GM21447 (cell line): ENCODE data around the gene GSTCD.
"Not testable (repeated sequence)": the region's sequence is repeated elsewhere in the genome, so short reads cannot be mapped to it uniquely, and the experiment has no call there.

Experiments
- ATAC-seq: cut with Tn5 transposase; IDR thresholded peaks from one replicate; pipeline ENCODE4 v1.9.1; 2021; ENCODE audit not compliant: unreplicated experiment

The GSTCD gene

GRCh38 chr4:105714071-105714521, 5.5 kb downstream of the GSTCD start:
- ATAC-seq: peak; percentile 60

GRCh38 chr4:105714932-105715331, 6.3 kb downstream of the GSTCD start:
- ATAC-seq: no peak

- ATAC-seq: no peak
These were observed 7.2 kb downstream of the GSTCD start for GRCh38 chr4:105715692-105716278.

GRCh38 chr4:105719204-105719603, 10.6 kb downstream of the GSTCD start:
- ATAC-seq: no peak

DNA sequence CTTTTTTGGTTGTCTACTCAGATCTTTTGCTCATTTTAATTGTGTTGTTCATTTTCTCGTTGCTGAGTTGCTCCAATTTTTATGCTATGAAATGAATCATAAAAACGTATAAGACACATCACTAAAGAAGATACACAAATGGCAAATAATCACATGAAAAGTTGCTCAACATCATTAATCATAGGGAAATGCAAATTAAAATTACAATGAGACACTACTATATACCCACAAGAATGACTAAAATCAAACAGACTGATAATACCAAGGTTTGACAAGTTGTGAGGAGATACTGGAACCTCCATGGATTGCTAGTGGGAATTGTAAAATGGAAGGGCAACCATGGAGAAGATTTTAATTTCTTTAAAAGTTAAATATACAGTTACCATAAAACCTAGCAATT, 17.0 kb downstream of the GSTCD start:
- ATAC-seq: no peak

DNA sequence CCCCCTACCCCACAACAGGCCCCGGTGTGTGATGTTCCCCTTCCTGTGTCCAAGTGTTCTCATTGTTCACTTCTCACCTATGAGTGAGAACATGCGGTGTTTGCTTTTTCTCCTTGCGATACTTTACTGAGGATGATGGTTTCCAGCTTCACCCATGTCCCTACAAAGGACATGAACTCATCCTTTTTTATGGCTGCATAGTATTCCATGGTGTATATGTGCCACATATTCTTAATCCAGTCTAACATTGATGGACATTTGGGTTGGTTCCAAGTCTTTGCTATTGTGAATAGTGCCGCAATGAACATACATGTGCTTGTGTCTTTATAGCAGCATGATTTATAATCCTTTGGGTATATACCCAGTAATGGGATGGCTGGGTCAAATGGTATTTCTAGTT, 21.3 kb downstream of the GSTCD start:
- not testable (repeated sequence) for ATAC-seq

GRCh38 chr4:105735217-105735616, 26.6 kb downstream of the GSTCD start:
- not testable (repeated sequence) for ATAC-seq

DNA sequence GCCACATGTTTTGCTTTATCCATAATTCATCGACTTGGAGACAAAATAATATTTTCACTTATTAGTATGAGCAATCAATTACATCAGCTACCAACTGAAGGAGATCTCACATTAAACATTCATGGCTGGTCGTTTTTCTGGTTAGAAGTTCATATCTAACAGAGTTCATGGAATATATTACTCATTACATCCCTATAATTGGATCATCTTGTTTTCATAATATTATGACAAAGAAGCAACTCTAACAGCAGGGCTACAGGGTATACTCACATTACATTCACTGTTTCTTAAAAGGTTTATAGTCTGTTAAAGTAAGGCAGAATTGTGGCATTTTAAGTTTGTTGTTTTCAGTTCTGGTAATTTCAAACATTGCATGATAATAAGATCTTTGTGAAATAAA, 33.0 kb downstream of the GSTCD start:
- no peak for ATAC-seq

GRCh38 chr4:105748222-105748621, 39.6 kb downstream of the GSTCD start:
- no peak for ATAC-seq

- no peak for ATAC-seq
These were observed 43.2 kb downstream of the GSTCD start for GRCh38 chr4:105751718-105752299.

DNA sequence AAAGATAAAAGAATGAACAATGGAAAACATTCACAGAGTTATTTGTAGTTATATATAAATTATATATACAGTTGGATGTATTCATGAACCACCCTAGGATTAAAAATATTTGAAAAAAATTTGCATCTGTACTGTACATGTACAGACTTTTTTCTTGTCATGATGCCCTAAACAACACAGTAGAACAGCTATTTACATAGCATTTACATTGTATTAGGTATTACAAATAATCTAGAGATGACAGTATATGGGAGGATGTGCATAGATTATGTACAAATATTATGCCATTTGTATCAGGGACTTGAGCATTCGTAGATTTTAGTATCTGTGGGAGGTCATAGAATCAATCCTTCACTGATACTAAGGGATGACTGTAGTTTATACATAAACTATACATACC, 44.8 kb downstream of the GSTCD start:
- no peak for ATAC-seq

DNA sequence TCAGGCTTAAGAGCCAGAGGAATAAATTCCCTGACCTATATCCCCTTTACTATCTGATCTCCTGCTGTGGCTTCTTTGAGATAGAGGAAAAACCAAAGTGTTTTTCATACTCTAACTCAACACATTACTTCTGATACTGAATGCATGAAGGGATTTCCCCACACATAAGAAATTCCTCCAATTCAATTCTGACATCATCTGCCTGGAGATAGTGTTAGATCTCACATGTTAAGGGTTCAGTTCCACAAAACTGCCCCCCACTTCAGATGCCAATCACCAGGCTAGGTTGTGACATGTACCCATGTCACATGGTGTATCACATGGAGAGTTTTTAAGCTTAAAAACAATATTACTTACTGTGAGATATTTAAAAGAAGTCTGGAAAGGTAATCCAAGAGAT, 46.8 kb downstream of the GSTCD start:
- no peak for ATAC-seq

- no peak for ATAC-seq
These were observed 50.4 kb downstream of the GSTCD start for GRCh38 chr4:105758958-105759357.

GRCh38 chr4:105765690-105766407, 57.3 kb downstream of the GSTCD start:
- no peak for ATAC-seq

GRCh38 chr4:105767579-105767978, 59.0 kb downstream of the GSTCD start:
- no peak for ATAC-seq

DNA sequence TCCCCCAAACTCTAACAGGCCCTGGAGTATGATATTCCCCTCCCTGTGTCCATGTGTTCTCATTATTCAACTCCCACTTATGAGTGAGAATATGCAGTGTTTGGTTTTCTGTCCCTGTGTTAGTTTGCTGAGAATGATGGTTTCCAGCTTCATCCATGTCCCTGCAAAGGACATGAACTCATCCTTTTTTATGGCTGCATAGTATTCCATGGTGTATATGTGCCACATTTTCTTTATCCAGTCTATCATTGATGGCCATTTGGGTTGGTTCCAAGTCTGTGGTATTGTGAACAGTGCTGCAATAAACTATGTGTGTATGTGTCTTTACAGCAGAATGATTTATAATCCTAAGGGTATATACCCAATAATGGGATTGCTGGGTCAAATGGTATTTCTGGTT, 61.9 kb downstream of the GSTCD start:
- not testable (repeated sequence) for ATAC-seq

GRCh38 chr4:105772065-105772464, 63.5 kb downstream of the GSTCD start:
- ATAC-seq: not testable (repeated sequence)

GRCh38 chr4:105775760-105776415, 67.3 kb downstream of the GSTCD start:
- ATAC-seq: not testable (repeated sequence)

DNA sequence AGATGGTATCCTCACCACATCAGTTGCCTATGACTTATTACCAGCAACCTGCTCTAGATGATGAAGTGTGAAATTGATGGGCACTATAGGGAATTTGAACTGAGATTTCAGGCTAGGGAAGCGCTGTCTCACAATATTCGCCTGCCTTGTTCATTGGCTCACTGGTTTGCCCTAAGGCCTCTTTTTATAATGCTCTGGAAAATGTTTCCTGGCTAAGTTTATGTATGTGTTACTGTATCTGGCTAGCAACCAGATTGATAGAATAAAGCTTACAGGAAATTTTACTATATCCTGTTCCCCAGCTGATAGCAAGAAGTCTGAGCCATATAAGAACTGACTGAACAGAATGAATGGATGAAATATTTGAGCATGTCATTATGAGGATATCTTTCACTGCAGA, 71.6 kb downstream of the GSTCD start:
- ATAC-seq: no peak

- no peak for ATAC-seq
These were observed 76.2 kb downstream of the GSTCD start for GRCh38 chr4:105784761-105785160.

DNA sequence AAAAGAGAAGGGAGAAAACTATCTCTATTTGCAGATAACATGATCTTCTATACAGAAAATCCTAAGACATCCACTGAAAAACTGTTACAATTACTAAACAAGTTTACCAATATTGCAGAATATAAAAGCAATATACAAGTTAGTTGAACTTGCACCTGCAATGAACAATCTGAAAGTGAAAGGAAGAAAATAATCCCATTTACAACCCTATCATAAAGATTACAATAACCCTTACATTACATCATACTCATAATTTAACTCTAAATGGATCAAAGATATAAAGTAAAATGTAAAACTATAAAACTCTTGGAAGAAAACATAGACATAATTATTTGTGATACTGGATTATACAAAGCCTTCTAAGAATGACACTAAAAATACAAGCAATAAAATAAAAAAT, 77.2 kb downstream of the GSTCD start:
- no peak for ATAC-seq

- no peak for ATAC-seq
These were observed 78.2 kb downstream of the GSTCD start for GRCh38 chr4:105786748-105787147.
